Measurements from ENCODE around the gene PLCH2.
"Not testable (repeated sequence)": the region's sequence is repeated elsewhere in the genome, so short reads cannot be mapped to it uniquely, and the experiment has no call there.

PLCH2 gene

GRCh38 chr1:2451741-2452140, 24.3 kb upstream of the PLCH2 start:
- no peak overlapping the region for H3K4me3 ChIP-seq (ENCODE audit: low read depth, low read length)
- DNase-seq (ENCODE audit: low read depth) = no peak

GRCh38 chr1:2452201-2452931, 23.7 kb upstream of the PLCH2 start:
- TF ChIP-seq CTCF (IDR thresholded peaks at IDR 0.05; ENCODE audit: low read depth, low read length, missing control alignments) = no peak
- H3K4me3 ChIP-seq (ENCODE audit: low read depth, low read length) = no peak overlapping the region
- DNase-seq (ENCODE audit: low read depth) = no peak

More at GRCh38 chr1:2451741-2452140, 24.3 kb upstream of the PLCH2 start:
- TF ChIP-seq CTCF (IDR thresholded peaks at IDR 0.05; ENCODE audit: low read depth, low read length, missing control alignments) = no peak

GRCh38 chr1:2452932-2453315, 23.2 kb upstream of the PLCH2 start:
- TF ChIP-seq CTCF (IDR thresholded peaks at IDR 0.05; ENCODE audit: low read depth, low read length, missing control alignments) = no peak

GRCh38 chr1:2454227-2454626, 21.9 kb upstream of the PLCH2 start:
- no peak overlapping the region for H3K4me3 ChIP-seq (ENCODE audit: low read depth, low read length)
- DNase-seq (ENCODE audit: low read depth) = no peak
- TF ChIP-seq CTCF (IDR thresholded peaks at IDR 0.05; ENCODE audit: low read depth, low read length, missing control alignments) = no peak

More at GRCh38 chr1:2452932-2453315, 23.2 kb upstream of the PLCH2 start:
- no peak overlapping the region for H3K4me3 ChIP-seq (ENCODE audit: low read depth, low read length)
- no peak for DNase-seq (ENCODE audit: low read depth)

GRCh38 chr1:2455757-2456156, 20.3 kb upstream of the PLCH2 start:
- TF ChIP-seq CTCF (IDR thresholded peaks at IDR 0.05; ENCODE audit: low read depth, low read length, missing control alignments) = no peak
- no peak for DNase-seq (ENCODE audit: low read depth)
- no peak overlapping the region for H3K4me3 ChIP-seq (ENCODE audit: low read depth, low read length)

- no peak for TF ChIP-seq CTCF (IDR thresholded peaks at IDR 0.05; ENCODE audit: low read depth, low read length, missing control alignments)
- no peak for DNase-seq (ENCODE audit: low read depth)
- H3K4me3 ChIP-seq (ENCODE audit: low read depth, low read length) = no peak overlapping the region
These were observed 18.6 kb upstream of the PLCH2 start for GRCh38 chr1:2457444-2457843.

GRCh38 chr1:2458687-2459086, 17.4 kb upstream of the PLCH2 start:
- no peak for DNase-seq (ENCODE audit: low read depth)
- H3K4me3 ChIP-seq (ENCODE audit: low read depth, low read length) = no peak overlapping the region
- TF ChIP-seq CTCF (IDR thresholded peaks at IDR 0.05; ENCODE audit: low read depth, low read length, missing control alignments) = no peak

- not testable (repeated sequence) for DNase-seq (ENCODE audit: low read depth); H3K4me3 ChIP-seq (ENCODE audit: low read depth, low read length)
These were observed 16.9 kb upstream of the PLCH2 start for GRCh38 chr1:2459102-2459753.
